Epidermal melanocyte (primary cell): ENCODE data around the gene ARHGEF25.
"Not testable (repeated sequence)": the region's sequence is repeated elsewhere in the genome, so short reads cannot be mapped to it uniquely, and the experiment has no call there.

Experiments used
- DNase-seq: peaks from one replicate; pipeline ENCODE4 v3.0.0; 2011; ENCODE audit warnings: low spot score; ENCODE audit not compliant: insufficient read length

Gene ARHGEF25

DNA sequence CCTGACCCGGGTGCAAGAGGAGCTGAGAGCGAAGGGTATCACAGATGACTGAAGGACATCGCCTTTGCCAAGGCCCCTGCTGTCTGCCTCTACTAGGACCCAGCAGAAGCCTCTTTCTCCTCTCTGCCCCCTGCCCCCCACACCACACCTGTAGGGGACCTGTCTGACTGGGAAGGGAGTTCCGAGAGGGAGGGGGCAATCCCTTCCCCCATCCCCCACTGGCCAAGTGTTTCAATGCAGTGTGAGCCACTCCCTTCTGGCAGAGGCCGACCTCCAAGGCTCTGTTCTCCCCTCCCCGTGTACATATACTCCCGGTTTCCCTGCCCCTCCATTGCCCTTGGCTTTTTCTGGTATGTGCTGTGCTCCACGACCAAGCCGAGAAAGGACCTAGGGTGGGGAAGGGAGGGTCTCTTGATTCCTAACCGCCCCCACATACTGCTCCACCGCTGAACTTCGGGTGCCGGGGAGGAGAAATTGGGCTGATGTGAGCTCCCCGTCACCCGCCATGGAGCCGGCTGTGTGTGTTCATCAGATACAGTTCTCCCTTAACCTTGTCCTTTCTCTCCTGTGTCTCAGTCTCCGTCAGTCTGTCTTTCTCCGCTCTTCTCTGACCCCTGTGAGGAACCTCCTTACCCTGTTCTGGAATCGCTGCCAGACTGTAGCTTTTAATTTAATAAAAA is 2.0 kb upstream of the ARHGEF25 start:
- no peak for DNase-seq

DNA sequence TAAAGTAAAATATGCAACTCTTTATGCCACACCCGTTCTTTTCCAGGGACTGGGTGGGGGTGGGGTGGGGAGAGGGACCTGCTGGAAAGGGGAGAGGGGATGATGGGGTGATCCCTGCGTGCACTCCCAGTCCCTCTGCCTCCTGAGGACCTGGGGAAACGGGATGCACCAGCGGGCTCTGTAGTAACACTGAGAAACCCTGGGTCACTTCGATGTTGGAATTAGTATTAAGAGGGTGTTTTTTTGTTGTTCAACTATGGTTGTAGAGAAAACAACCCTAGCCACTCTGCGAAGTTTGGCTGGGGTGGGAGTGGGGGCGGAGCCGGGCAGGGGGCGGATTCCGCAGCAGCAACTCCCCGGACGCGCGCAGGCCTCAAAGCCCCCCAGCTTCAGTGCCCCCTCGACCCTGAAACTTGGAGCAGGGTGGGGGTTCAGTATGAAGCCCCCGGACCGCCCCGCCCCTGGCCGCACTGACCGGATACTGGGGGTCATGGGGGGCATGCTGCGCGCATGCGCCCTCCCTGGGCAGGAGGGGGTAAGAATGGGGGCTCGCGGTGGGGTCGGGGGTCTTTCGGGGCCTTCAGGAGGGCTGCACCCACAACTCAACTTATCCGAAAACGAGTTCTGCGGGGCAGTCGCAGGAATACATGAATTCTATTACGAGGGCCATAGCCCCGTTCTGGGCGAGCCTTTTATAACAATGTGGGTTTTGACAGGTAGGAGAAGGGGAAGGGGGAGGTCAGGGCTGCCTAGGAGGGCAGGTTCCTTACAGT is 1.3 kb upstream of the ARHGEF25 start:
- no peak for DNase-seq

GRCh38 chr12:57610554-57611107 is 604 bp upstream of the ARHGEF25 start:
- no peak for DNase-seq

GRCh38 chr12:57611827-57612710 is 834 bp downstream of the ARHGEF25 start:
- no peak for DNase-seq

- no peak for DNase-seq
Measured at GRCh38 chr12:57612711-57613426, 1.6 kb downstream of the ARHGEF25 start.

GRCh38 chr12:57613427-57614109 is 2.3 kb downstream of the ARHGEF25 start:
- no peak for DNase-seq

- no peak for DNase-seq
Measured at GRCh38 chr12:57614178-57614947, 3.1 kb downstream of the ARHGEF25 start.

DNA sequence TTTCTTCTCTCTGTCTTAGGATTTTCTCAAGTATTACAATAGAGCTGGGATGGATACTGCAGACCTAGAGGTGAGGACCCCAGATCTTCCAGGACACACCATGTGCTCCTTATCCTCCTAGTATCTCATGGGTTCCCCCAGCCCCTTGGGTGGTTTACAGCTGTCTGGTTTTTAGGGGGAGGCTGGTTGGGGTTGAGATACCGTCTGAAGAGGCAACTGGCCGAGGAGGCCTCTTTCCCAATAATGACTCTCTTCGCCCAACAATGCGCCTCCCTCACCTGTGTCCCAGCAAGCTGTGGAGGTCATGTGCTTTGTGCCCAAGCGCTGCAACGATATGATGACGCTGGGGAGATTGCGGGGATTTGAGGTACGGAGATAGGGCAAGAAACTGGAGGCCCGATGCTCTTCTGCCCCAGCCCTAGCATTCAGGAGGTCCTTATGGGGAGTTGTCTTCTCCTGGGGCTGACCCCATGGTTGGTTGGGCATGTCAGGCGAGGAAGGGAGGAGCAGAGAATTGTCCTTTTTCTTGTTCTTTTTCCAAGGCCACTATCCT is 3.8 kb downstream of the ARHGEF25 start:
- DNase-seq = no peak

- no peak for DNase-seq
Measured at GRCh38 chr12:57615637-57616036, 4.4 kb downstream of the ARHGEF25 start.

- no peak for DNase-seq
Measured at GRCh38 chr12:57616383-57617101, 5.3 kb downstream of the ARHGEF25 start.

DNA sequence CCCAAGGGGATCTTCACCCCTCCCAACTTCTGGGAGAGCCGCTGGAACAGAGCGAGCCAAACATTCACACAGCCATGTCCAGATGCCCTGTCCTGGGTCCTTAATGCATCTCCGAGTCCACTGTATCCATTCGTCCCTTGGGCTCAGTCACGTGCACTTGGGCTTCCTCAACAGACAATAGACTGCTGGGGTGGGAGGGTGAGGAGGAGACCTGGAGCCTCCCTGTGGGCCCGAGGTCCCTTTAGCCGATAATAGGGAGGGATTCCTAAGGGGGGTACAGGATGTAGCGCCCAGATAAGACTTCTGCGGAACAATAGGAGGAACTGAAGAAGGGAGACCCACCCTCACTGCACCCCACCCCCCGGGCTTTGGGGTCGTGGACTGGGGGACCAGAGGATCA is 6.7 kb downstream of the ARHGEF25 start:
- no peak for DNase-seq

GRCh38 chr12:57618431-57618830 is 7.2 kb downstream of the ARHGEF25 start:
- DNase-seq = not testable (repeated sequence)

DNA sequence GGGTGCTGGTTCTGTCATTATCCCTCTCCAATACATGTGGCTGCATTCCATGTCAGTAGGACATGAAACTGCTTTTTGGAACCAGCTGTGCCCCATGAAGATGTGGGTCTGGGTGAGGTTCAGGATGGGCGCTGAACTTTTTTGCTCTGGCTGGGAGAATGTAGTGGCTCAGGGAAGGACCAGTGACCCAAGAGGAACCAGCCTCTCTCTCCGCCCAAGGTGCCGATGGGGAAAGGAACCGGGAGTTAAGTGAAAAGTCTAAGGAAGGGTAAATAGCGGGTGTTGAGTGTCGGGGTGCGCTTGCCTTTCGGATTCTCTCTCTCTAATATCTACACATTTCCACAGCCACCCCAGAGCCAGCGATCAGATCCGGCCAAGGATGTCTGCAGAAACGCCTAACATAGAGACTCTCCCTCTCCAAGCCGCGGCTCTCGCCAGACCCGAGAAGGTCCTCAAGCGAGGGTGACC is 7.8 kb downstream of the ARHGEF25 start:
- no peak for DNase-seq

DNA sequence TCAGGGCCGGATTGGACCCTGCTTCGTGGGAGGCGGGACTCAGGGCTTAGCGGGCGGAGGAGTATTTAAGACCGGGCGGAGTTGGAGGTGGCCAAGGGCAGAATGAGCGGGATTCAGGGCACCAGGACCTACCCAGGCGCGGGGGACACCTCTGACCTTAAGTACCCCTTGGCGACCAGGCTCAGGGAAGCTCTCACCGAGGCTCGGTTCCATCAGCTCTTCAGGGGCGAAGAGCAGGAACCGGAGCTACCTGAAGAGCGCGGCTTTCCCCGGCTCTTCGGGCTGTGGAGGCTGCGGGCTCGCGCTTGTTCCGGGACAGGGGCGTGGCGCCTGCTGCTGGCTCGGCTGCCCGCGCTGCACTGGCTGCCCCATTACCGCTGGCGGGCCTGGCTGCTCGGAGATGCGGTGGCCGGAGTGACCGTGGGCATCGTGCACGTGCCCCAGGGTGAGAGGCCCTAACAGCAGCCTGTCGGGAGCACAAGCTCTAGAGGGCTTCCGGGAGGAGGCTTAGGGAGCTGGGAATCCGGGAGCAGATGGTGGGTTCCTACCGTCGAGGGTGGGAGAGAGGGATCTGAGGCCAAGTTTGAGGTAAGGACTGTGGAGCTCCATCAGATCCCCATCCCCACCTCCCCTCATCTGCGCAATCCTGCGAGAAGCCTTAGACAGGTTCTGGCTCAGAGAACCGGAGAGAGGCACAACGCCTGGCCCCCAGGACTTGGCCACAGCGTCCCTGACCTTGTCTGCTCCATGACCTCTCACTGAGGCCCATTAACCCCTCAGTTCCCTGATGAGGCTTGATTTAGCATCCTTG is 8.4 kb downstream of the ARHGEF25 start:
- DNase-seq = no peak

- DNase-seq = no peak
Measured at GRCh38 chr12:57620245-57620935, 9.2 kb downstream of the ARHGEF25 start.

- no peak for DNase-seq
Measured at GRCh38 chr12:57620936-57621496, 9.8 kb downstream of the ARHGEF25 start.
